GM12875 (cell line): ENCODE measurements around the gene MLH3.

ENCODE experiments used
- H3K4me3 ChIP-seq: one replicate; pipeline ENCODE4 v1.5.1; 2011; ENCODE audit warnings: low read depth, low read length, control low read depth
- TF ChIP-seq, protein P1 (sequence below): IDR thresholded peaks from 2 replicates; pipeline ENCODE4 v1.5.1; 2011; ENCODE audit warnings: low read depth, mild to moderate bottlenecking, control low read depth, inconsistent platforms, low read length, moderate library complexity, borderline replicate concordance; ENCODE audit not compliant: insufficient read depth

MLH3 gene

GRCh38 chr14:75050852-75051555 is at the start of gene MLH3:
MLH3 (minus strand) TSS chr14:75051467; CDS start chr14:75049655, 1,812 bp downstream.
- H3K4me3 ChIP-seq: peak within 1 kb of the TSS; percentile 72
- TF ChIP-seq, protein P1, sequence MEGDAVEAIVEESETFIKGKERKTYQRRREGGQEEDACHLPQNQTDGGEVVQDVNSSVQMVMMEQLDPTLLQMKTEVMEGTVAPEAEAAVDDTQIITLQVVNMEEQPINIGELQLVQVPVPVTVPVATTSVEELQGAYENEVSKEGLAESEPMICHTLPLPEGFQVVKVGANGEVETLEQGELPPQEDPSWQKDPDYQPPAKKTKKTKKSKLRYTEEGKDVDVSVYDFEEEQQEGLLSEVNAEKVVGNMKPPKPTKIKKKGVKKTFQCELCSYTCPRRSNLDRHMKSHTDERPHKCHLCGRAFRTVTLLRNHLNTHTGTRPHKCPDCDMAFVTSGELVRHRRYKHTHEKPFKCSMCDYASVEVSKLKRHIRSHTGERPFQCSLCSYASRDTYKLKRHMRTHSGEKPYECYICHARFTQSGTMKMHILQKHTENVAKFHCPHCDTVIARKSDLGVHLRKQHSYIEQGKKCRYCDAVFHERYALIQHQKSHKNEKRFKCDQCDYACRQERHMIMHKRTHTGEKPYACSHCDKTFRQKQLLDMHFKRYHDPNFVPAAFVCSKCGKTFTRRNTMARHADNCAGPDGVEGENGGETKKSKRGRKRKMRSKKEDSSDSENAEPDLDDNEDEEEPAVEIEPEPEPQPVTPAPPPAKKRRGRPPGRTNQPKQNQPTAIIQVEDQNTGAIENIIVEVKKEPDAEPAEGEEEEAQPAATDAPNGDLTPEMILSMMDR: no peak

- TF ChIP-seq, protein P1: no peak
- no peak overlapping the region for H3K4me3 ChIP-seq
Observed at GRCh38 chr14:75098682-75099081, 47.4 kb upstream of the MLH3 start.

GRCh38 chr14:75098212-75098611 is 46.9 kb upstream of the MLH3 start:
- TF ChIP-seq, protein P1: no peak
- H3K4me3 ChIP-seq: no peak overlapping the region

- TF ChIP-seq, protein P1: no peak
- no peak overlapping the region for H3K4me3 ChIP-seq
Observed at GRCh38 chr14:75096959-75097358, 45.7 kb upstream of the MLH3 start.

- no peak overlapping the region for H3K4me3 ChIP-seq
- TF ChIP-seq, protein P1: no peak
Observed at GRCh38 chr14:75095690-75096089, 44.4 kb upstream of the MLH3 start.

GRCh38 chr14:75094896-75095295 is 43.6 kb upstream of the MLH3 start:
- TF ChIP-seq, protein P1: no peak

GRCh38 chr14:75092698-75093097 is 41.4 kb upstream of the MLH3 start:
- H3K4me3 ChIP-seq: no peak overlapping the region
- TF ChIP-seq, protein P1: no peak

More at GRCh38 chr14:75094896-75095295, 43.6 kb upstream of the MLH3 start:
- no peak overlapping the region for H3K4me3 ChIP-seq
